ENCODE data around the gene CD19.
"Not testable (repeated sequence)": the region's sequence is repeated elsewhere in the genome, so short reads cannot be mapped to it uniquely, and the experiment has no call there.

Gene CD19

DNA sequence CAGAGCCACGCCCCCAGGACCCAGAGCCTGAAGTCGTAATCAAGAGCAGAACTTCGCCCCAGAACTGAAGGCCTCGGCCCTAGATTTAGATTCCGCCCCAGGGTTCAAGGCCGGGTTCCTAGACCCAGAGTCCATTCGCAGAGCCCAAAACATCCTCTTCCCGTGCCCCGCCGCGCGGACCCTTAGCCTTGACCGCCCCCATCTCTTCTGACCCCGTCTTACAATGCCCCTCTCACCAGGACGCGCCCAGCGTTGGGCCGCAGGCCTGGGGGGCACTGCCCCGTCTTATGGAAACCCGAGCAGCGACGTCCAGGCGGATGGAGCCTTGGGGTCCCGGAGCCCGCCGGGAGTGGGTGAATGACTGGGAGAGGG lies 5.0 kb downstream of the CD19 start:
- FAIRE-seq: no peak
- DNase-seq (ENCODE audit: insufficient read length, low spot score): no peak
- TF ChIP-seq, protein P1, sequence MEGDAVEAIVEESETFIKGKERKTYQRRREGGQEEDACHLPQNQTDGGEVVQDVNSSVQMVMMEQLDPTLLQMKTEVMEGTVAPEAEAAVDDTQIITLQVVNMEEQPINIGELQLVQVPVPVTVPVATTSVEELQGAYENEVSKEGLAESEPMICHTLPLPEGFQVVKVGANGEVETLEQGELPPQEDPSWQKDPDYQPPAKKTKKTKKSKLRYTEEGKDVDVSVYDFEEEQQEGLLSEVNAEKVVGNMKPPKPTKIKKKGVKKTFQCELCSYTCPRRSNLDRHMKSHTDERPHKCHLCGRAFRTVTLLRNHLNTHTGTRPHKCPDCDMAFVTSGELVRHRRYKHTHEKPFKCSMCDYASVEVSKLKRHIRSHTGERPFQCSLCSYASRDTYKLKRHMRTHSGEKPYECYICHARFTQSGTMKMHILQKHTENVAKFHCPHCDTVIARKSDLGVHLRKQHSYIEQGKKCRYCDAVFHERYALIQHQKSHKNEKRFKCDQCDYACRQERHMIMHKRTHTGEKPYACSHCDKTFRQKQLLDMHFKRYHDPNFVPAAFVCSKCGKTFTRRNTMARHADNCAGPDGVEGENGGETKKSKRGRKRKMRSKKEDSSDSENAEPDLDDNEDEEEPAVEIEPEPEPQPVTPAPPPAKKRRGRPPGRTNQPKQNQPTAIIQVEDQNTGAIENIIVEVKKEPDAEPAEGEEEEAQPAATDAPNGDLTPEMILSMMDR (IDR thresholded peaks at IDR 0.05; ENCODE audit: insufficient read depth, missing control alignments): no peak

DNA sequence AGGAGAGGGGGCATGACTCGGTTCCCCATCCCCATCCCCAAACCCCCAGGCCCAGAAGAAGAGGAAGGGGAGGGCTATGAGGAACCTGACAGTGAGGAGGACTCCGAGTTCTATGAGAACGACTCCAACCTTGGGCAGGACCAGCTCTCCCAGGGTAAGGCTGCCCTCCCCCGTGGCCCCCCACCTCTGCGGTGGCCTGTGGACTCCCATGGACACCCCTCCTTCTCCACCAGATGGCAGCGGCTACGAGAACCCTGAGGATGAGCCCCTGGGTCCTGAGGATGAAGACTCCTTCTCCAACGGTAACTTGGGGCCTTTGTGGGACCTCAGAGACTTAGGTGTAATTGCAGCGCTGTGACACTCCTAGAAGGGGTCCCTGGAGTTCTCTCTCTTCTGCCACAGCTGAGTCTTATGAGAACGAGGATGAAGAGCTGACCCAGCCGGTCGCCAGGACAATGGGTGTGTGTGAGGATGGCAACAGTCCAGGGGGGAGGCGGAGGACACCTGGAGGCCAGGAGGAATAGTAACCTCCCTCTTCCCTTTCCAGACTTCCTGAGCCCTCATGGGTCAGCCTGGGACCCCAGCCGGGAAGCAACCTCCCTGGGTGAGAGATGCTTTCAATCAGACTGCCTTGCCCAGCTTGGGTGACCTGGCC lies 5.6 kb downstream of the CD19 start:
- TF ChIP-seq, protein P1 (IDR thresholded peaks at IDR 0.05; ENCODE audit: insufficient read depth, missing control alignments): no peak
- no peak for DNase-seq (ENCODE audit: insufficient read length, low spot score)
- no peak for FAIRE-seq

DNA sequence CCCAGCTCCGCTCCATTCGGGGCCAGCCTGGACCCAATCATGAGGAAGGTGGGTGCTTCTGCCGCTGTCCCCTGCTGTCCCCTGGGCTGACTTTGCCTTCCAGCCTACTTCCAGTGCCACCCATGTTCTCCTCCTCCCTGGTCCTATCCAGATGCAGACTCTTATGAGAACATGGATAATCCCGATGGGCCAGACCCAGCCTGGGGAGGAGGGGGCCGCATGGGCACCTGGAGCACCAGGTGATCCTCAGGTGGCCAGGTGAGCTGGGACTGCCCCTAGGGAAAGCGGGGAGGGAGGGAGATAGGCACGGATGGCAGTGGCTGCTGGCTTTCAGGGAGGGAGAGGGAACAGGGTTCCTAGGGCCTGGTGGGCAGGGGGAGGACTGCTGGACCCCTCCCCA lies 7.0 kb downstream of the CD19 start:
- DNase-seq (ENCODE audit: insufficient read length, low spot score) (no peak), FAIRE-seq (no peak)

DNA sequence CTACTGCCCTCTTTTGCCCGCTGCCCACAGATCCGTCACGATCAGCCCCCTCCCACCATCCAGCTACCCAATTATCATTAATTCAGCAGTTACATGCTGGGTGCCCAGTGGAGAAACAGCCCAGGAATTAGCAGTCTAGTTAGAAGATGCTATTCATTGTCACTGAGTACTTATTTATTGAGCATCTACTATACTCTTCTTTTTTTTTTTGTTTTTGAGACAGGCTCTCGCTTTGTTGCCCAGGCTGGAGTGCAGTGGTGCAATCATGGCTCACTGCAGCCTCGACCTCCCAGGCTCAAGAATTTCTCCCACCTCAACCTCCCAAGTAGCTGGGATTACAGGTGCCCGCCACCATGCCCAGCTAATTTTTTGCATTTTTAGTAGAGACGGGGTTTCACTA lies 8.1 kb downstream of the CD19 start:
- not testable (repeated sequence) for DNase-seq (ENCODE audit: insufficient read length, low spot score); FAIRE-seq

More for the DNA sequence above, 7.0 kb downstream of the CD19 start:
- TF ChIP-seq, protein P1 (IDR thresholded peaks at IDR 0.05; ENCODE audit: insufficient read depth, missing control alignments): no peak

DNA sequence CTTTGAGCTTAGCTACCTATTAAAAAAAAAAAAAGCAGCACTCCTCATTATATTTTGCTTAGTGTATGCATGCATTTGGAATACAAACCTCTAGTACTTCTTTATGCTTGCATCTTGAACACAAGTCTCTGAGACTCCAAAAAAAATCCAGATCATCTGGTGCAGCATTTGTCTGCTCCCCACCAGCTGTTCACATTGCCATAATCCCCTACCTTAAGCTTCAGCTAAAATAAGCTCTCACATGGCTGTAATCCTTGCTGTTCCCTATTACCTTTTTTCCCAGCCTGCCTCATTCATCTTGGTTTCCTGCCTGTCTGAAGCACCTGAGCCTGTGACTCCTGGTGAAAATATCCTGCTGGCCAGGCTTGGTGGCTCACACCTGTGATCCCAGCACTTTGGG lies 11.5 kb downstream of the CD19 start:
- FAIRE-seq: peak; percentile 88

DNA sequence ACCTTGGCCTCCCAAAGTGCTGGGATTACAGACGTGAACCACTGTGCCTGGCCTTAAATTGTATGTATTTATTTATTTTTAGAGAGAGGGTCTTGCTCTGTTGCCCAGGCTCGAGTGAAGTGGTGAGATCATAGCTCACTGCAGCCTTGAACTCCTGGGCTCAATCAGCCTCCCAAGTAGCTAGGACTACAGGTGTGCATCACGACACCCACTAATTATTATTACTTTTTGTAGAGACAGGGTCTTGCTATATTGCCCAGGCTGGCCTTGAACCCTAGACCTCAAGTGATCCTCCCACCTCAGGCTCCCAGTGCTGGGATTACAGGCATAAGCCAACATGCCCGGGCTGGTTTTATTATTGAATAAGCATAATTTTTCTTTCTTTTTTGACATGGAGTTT lies 14.9 kb downstream of the CD19 start:
- FAIRE-seq: no peak
- TF ChIP-seq, protein P1 (IDR thresholded peaks at IDR 0.05; ENCODE audit: insufficient read depth, missing control alignments): no peak
- DNase-seq (ENCODE audit: insufficient read length, low spot score): no peak

More for the DNA sequence above, 11.5 kb downstream of the CD19 start:
- TF ChIP-seq, protein P1 (IDR thresholded peaks at IDR 0.05; ENCODE audit: insufficient read depth, missing control alignments): no peak
- DNase-seq (ENCODE audit: insufficient read length, low spot score): peak; percentile 67

DNA sequence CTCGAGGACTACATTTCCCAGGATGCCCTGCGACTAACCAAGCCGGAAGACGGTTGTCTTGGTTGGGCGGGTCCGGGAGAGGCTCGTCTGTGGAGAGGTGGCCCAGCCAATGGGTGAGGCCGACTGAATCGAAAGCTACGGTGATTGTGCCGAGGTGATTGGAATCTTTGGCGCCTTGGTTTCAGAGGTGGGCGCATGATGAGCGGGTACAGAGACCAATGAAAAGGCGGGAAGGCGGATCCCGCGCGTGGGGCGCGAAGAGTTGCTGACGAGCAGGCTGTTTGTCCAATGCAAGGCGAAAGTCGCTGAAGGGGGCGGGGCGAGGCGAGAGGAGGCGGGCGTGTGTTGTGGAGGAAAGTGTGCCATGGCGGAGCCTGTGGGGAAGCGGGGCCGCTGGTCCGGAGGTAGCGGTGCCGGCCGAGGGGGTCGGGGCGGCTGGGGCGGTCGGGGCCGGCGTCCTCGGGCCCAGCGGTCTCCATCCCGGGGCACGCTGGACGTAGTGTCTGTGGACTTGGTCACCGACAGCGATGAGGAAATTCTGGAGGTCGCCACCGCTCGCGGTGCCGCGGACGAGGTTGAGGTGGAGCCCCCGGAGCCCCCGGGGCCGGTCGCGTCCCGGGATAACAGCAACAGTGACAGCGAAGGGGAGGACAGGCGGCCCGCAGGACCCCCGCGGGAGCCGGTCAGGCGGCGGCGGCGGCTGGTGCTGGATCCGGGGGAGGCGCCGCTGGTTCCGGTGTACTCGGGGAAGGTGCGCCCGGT lies 19.1 kb downstream of the CD19 start, which contains the start of gene NFATC2IP:
NFATC2IP (plus strand) TSS at position 290 of the 762 bp plus-strand sequence; CDS start at position 365, 75 bp downstream.
- TF ChIP-seq, protein P1 (IDR thresholded peaks at IDR 0.05; ENCODE audit: insufficient read depth, missing control alignments): no peak
- no peak for FAIRE-seq
- DNase-seq (ENCODE audit: insufficient read length, low spot score): peak; percentile 98

Data from D721Med (cell line).